ENCODE results near the gene DUSP5.

The DUSP5 gene

GRCh38 chr10:110480387-110480786 lies 17.3 kb upstream of the DUSP5 start:
- Histone ChIP-seq H3K27ac (ENCODE audit: low read length) (no peak overlapping the region), H3K36me3 (ENCODE audit: control insufficient read depth, insufficient read depth, low read length) (no peaks in the 10 kb centered on the region), H3K9me3 (ENCODE audit: control insufficient read depth, insufficient read depth, low read length) (no peaks in the 10 kb centered on the region), H3K4me3 (ENCODE audit: low read length) (no peak overlapping the region), H3K27me3 (ENCODE audit: control insufficient read depth, insufficient read depth, low read length) (no peaks in the 10 kb centered on the region), H3K4me1 (ENCODE audit: control insufficient read depth, insufficient read depth, low read length) (no peaks in the 10 kb centered on the region)
- WGBS (ENCODE audit: insufficient coverage, insufficient read length) = no CpG with 5 or more reads among the region's 3 CpGs
- no peak for DNase-seq (ENCODE audit: low read depth, low spot score)

GRCh38 chr10:110481919-110482318 lies 15.8 kb upstream of the DUSP5 start:
- WGBS (ENCODE audit: insufficient coverage, insufficient read length) = 100% methylated on average over 1 of the region's 1 CpG
- Histone ChIP-seq H3K9me3 (ENCODE audit: control insufficient read depth, insufficient read depth, low read length) (no peaks in the 10 kb centered on the region), H3K36me3 (ENCODE audit: control insufficient read depth, insufficient read depth, low read length) (no peaks in the 10 kb centered on the region), H3K27ac (ENCODE audit: low read length) (no peak overlapping the region), H3K27me3 (ENCODE audit: control insufficient read depth, insufficient read depth, low read length) (no peaks in the 10 kb centered on the region), H3K4me3 (ENCODE audit: low read length) (no peak overlapping the region), H3K4me1 (ENCODE audit: control insufficient read depth, insufficient read depth, low read length) (no peaks in the 10 kb centered on the region)
- DNase-seq (ENCODE audit: low read depth, low spot score) = no peak

- no peaks in the 10 kb centered on the region for H3K27me3 ChIP-seq (ENCODE audit: control insufficient read depth, insufficient read depth, low read length)
- no CpG with 5 or more reads among the region's 2 CpGs for WGBS (ENCODE audit: insufficient coverage, insufficient read length)
- peaks cover 10% of the 10 kb centered on the region for H3K4me1 ChIP-seq (ENCODE audit: control insufficient read depth, insufficient read depth, low read length)
- no peaks in the 10 kb centered on the region for H3K9me3 ChIP-seq (ENCODE audit: control insufficient read depth, insufficient read depth, low read length)
- no peaks in the 10 kb centered on the region for H3K36me3 ChIP-seq (ENCODE audit: control insufficient read depth, insufficient read depth, low read length)
- no peak overlapping the region for H3K27ac ChIP-seq (ENCODE audit: low read length)
- no peak overlapping the region for H3K4me3 ChIP-seq (ENCODE audit: low read length)
- DNase-seq (ENCODE audit: low read depth, low spot score) = no peak
Observed at GRCh38 chr10:110483633-110484032, 14.1 kb upstream of the DUSP5 start.

GRCh38 chr10:110485541-110485940 lies 12.2 kb upstream of the DUSP5 start:
- Histone ChIP-seq H3K4me3 (ENCODE audit: low read length) (no peak overlapping the region), H3K9me3 (ENCODE audit: control insufficient read depth, insufficient read depth, low read length) (no peaks in the 10 kb centered on the region), H3K27me3 (ENCODE audit: control insufficient read depth, insufficient read depth, low read length) (no peaks in the 10 kb centered on the region), H3K4me1 (ENCODE audit: control insufficient read depth, insufficient read depth, low read length) (peaks cover 10% of the 10 kb centered on the region), H3K27ac (ENCODE audit: low read length) (no peak overlapping the region), H3K36me3 (ENCODE audit: control insufficient read depth, insufficient read depth, low read length) (no peaks in the 10 kb centered on the region)
- WGBS (ENCODE audit: insufficient coverage, insufficient read length) = 100% methylated on average over 1 of the region's 3 CpGs
- no peak for DNase-seq (ENCODE audit: low read depth, low spot score)

GRCh38 chr10:110486680-110487410 lies 10.9 kb upstream of the DUSP5 start:
- no CpG with 5 or more reads among the region's 11 CpGs for WGBS (ENCODE audit: insufficient coverage, insufficient read length)
- H3K4me3 ChIP-seq (ENCODE audit: low read length) = no peak overlapping the region
- H3K27ac ChIP-seq (ENCODE audit: low read length) = no peak overlapping the region

GRCh38 chr10:110487411-110488331 lies 10.0 kb upstream of the DUSP5 start:
- Histone ChIP-seq H3K27ac (ENCODE audit: low read length) (peak overlapping the region; percentile 26), H3K27me3 (ENCODE audit: control insufficient read depth, insufficient read depth, low read length) (no peaks in the 10 kb centered on the region), H3K9me3 (ENCODE audit: control insufficient read depth, insufficient read depth, low read length) (no peaks in the 10 kb centered on the region), H3K36me3 (ENCODE audit: control insufficient read depth, insufficient read depth, low read length) (no peaks in the 10 kb centered on the region), H3K4me3 (ENCODE audit: low read length) (no peak overlapping the region), H3K4me1 (ENCODE audit: control insufficient read depth, insufficient read depth, low read length) (peaks cover 10% of the 10 kb centered on the region)
- DNase-seq (ENCODE audit: low read depth, low spot score) = no peak
- WGBS (ENCODE audit: insufficient coverage, insufficient read length) = no CpG with 5 or more reads among the region's 6 CpGs

More at GRCh38 chr10:110486680-110487410, 10.9 kb upstream of the DUSP5 start:
- H3K36me3 ChIP-seq (ENCODE audit: control insufficient read depth, insufficient read depth, low read length) = no peaks in the 10 kb centered on the region
- DNase-seq (ENCODE audit: low read depth, low spot score) = no peak
- no peaks in the 10 kb centered on the region for H3K27me3 ChIP-seq (ENCODE audit: control insufficient read depth, insufficient read depth, low read length)
- no peaks in the 10 kb centered on the region for H3K9me3 ChIP-seq (ENCODE audit: control insufficient read depth, insufficient read depth, low read length)
- H3K4me1 ChIP-seq (ENCODE audit: control insufficient read depth, insufficient read depth, low read length) = peaks cover 10% of the 10 kb centered on the region

GRCh38 chr10:110488332-110488681 lies 9.4 kb upstream of the DUSP5 start:
- Histone ChIP-seq H3K36me3 (ENCODE audit: control insufficient read depth, insufficient read depth, low read length) (no peaks in the 10 kb centered on the region), H3K9me3 (ENCODE audit: control insufficient read depth, insufficient read depth, low read length) (no peaks in the 10 kb centered on the region), H3K27ac (ENCODE audit: low read length) (no peak overlapping the region), H3K27me3 (ENCODE audit: control insufficient read depth, insufficient read depth, low read length) (no peaks in the 10 kb centered on the region), H3K4me3 (ENCODE audit: low read length) (no peak overlapping the region), H3K4me1 (ENCODE audit: control insufficient read depth, insufficient read depth, low read length) (peaks cover 10% of the 10 kb centered on the region)
- WGBS (ENCODE audit: insufficient coverage, insufficient read length) = no CpG with 5 or more reads among the region's 4 CpGs
- DNase-seq (ENCODE audit: low read depth, low spot score) = no peak

GRCh38 chr10:110488940-110489339 lies 8.8 kb upstream of the DUSP5 start:
- DNase-seq (ENCODE audit: low read depth, low spot score) = no peak
- H3K36me3 ChIP-seq (ENCODE audit: control insufficient read depth, insufficient read depth, low read length) = no peaks in the 10 kb centered on the region
- no peaks in the 10 kb centered on the region for H3K27me3 ChIP-seq (ENCODE audit: control insufficient read depth, insufficient read depth, low read length)
- no peak overlapping the region for H3K4me3 ChIP-seq (ENCODE audit: low read length)
- no CpG with 5 or more reads among the region's 5 CpGs for WGBS (ENCODE audit: insufficient coverage, insufficient read length)
- no peak overlapping the region for H3K27ac ChIP-seq (ENCODE audit: low read length)
- peaks cover 10% of the 10 kb centered on the region for H3K4me1 ChIP-seq (ENCODE audit: control insufficient read depth, insufficient read depth, low read length)
- H3K9me3 ChIP-seq (ENCODE audit: control insufficient read depth, insufficient read depth, low read length) = no peaks in the 10 kb centered on the region

- no CpG with 5 or more reads among the region's 4 CpGs for WGBS (ENCODE audit: insufficient coverage, insufficient read length)
- peaks cover 10% of the 10 kb centered on the region for H3K4me1 ChIP-seq (ENCODE audit: control insufficient read depth, insufficient read depth, low read length)
Observed at GRCh38 chr10:110490640-110491039, 7.1 kb upstream of the DUSP5 start.

GRCh38 chr10:110491346-110491745 lies 6.4 kb upstream of the DUSP5 start:
- WGBS (ENCODE audit: insufficient coverage, insufficient read length) = no CpG with 5 or more reads among the region's 2 CpGs
- H3K27me3 ChIP-seq (ENCODE audit: control insufficient read depth, insufficient read depth, low read length) = no peaks in the 10 kb centered on the region
- DNase-seq (ENCODE audit: low read depth, low spot score) = no peak
- H3K4me3 ChIP-seq (ENCODE audit: low read length) = no peak overlapping the region
- H3K36me3 ChIP-seq (ENCODE audit: control insufficient read depth, insufficient read depth, low read length) = no peaks in the 10 kb centered on the region
- no peak overlapping the region for H3K27ac ChIP-seq (ENCODE audit: low read length)
- peaks cover 12% of the 10 kb centered on the region for H3K4me1 ChIP-seq (ENCODE audit: control insufficient read depth, insufficient read depth, low read length)
- no peaks in the 10 kb centered on the region for H3K9me3 ChIP-seq (ENCODE audit: control insufficient read depth, insufficient read depth, low read length)

More at GRCh38 chr10:110490640-110491039, 7.1 kb upstream of the DUSP5 start:
- Histone ChIP-seq H3K36me3 (ENCODE audit: control insufficient read depth, insufficient read depth, low read length) (no peaks in the 10 kb centered on the region), H3K27ac (ENCODE audit: low read length) (no peak overlapping the region), H3K9me3 (ENCODE audit: control insufficient read depth, insufficient read depth, low read length) (no peaks in the 10 kb centered on the region), H3K27me3 (ENCODE audit: control insufficient read depth, insufficient read depth, low read length) (no peaks in the 10 kb centered on the region), H3K4me3 (ENCODE audit: low read length) (no peak overlapping the region)
- no peak for DNase-seq (ENCODE audit: low read depth, low spot score)

Measured in iPS DF 6.9 (cell line).